K562 (cell line): Measurements from ENCODE around the gene POGZ. TPM values are rescaled to one million over a fixed set of nuclear protein-coding genes. Genes with fewer than 3 reads are reported as not detected.

Source experiments
- ATF7 ChIP-seq: fragments of 450-650 bp; IDR thresholded peaks from 2 replicates; pipeline ENCODE4 v1.7.1; 2014; ENCODE audit warnings: mild to moderate bottlenecking, moderate library complexity
- CBX1 ChIP-seq: sonication (generic); IDR thresholded peaks from 2 replicates; pipeline ENCODE4 v1.6.1; 2016; ENCODE audit warnings: antibody characterized with exemption, low read depth, mild to moderate bottlenecking
- CTBP1 ChIP-seq: fragments of 450-650 bp; IDR thresholded peaks from 2 replicates; pipeline ENCODE4 v1.6.1; 2016; ENCODE audit warnings: borderline replicate concordance
- EGR1 ChIP-seq: fragments of 450-650 bp; conservative IDR thresholded peaks from 2 replicates; pipeline ENCODE4 v1.6.1; 2017; ENCODE audit warnings: mild to moderate bottlenecking
- ELF1 ChIP-seq: fragments of 200-800 bp; sonication (Bioruptor generic); IDR thresholded peaks from 2 replicates; pipeline ENCODE4 v1.6.1; 2016; ENCODE audit warnings: missing genetic modification characterization, missing compliant biosample characterization
- FOXJ2 ChIP-seq: fragments of 200-800 bp; sonication (Bioruptor generic); IDR thresholded peaks from 2 replicates; pipeline ENCODE4 v1.6.1; 2016; ENCODE audit warnings: missing genetic modification characterization, missing compliant biosample characterization
- HDAC3 ChIP-seq: fragments of 450-650 bp; IDR thresholded peaks from 2 replicates; pipeline ENCODE4 v1.6.1; 2018; ENCODE audit warnings: borderline replicate concordance, mild to moderate bottlenecking, moderate library complexity; ENCODE audit not compliant: partially characterized antibody
- HIVEP1 ChIP-seq: fragments of 250-450 bp; sonication (Bioruptor Pico); IDR thresholded peaks from 2 replicates; pipeline ENCODE4 v1.4.0; 2020; ENCODE audit warnings: mild to moderate bottlenecking
- HMG20A ChIP-seq: fragments of 450-650 bp; formaldehyde crosslinking; conservative IDR thresholded peaks from 2 replicates; pipeline ENCODE4 v1.4.0; 2020; ENCODE audit warnings: mild to moderate bottlenecking, mixed read lengths
- L3MBTL2 ChIP-seq: fragments of 450-650 bp; IDR thresholded peaks from 2 replicates; pipeline ENCODE4 v1.6.1; 2016; ENCODE audit warnings: mild to moderate bottlenecking, moderate library complexity
- NFYB ChIP-seq: IDR thresholded peaks from 2 replicates; pipeline ENCODE4 v1.6.1; 2011; ENCODE audit warnings: mild to moderate bottlenecking, moderate library complexity; ENCODE audit not compliant: insufficient read length; ENCODE audit errors: extremely low read depth
- NUFIP1 ChIP-seq: fragments of 450-650 bp; IDR thresholded peaks from 2 replicates; pipeline ENCODE4 v1.6.1; 2018; ENCODE audit not compliant: partially characterized antibody
- OTX1 ChIP-seq: fragments of 450-650 bp; formaldehyde crosslinking; IDR thresholded peaks from 2 replicates; pipeline ENCODE4 v1.4.0; 2022; ENCODE audit warnings: mild to moderate bottlenecking
- PTRF ChIP-seq: fragments of 450-650 bp; IDR thresholded peaks from 2 replicates; pipeline ENCODE4 v1.6.1; 2016; ENCODE audit warnings: mild to moderate bottlenecking, missing genetic modification characterization, missing compliant biosample characterization
- PYGO2 ChIP-seq: fragments of 450-650 bp; IDR thresholded peaks from 2 replicates; pipeline ENCODE4 v1.6.1; 2016; ENCODE audit warnings: mild to moderate bottlenecking, missing genetic modification characterization, moderate library complexity, missing compliant biosample characterization
- SMARCA4 ChIP-seq: fragments of 450-650 bp; IDR thresholded peaks from 2 replicates; pipeline ENCODE4 v1.6.1; 2016
- SRF ChIP-seq, 2 experiments: fragments of 250-450, 450-650 bp in 1 of 2; sonication (Bioruptor Pico) in 1 of 2; sonication (generic) in 1 of 2; formaldehyde crosslinking; IDR thresholded peaks; 2 replicates each; pipeline versions ENCODE4 v1.5.0 to v1.5.1; 2020 to 2022; ENCODE audit warnings: mild to moderate bottlenecking in 1 of 2, missing genetic modification reagents in 1 of 2
- SRSF9 ChIP-seq: fragments of 200-400 bp; formaldehyde crosslinking; IDR thresholded peaks from 2 replicates; pipeline ENCODE4 v1.6.1; 2017; ENCODE audit warnings: low read depth, low read length, borderline replicate concordance
- ZFX ChIP-seq: sonication (generic); formaldehyde crosslinking; IDR thresholded peaks from 2 replicates; pipeline ENCODE4 v1.8.0; 2022; ENCODE audit warnings: mild to moderate bottlenecking, missing genetic modification reagents, moderate library complexity
- ZNF224 ChIP-seq: sonication (generic); formaldehyde crosslinking; IDR thresholded peaks from 2 replicates; pipeline ENCODE4 v1.8.0; 2022; ENCODE audit warnings: mild to moderate bottlenecking, missing genetic modification reagents
- ZNF384 ChIP-seq: IDR thresholded peaks from 2 replicates; pipeline ENCODE4 v1.6.1; 2012; ENCODE audit warnings: low read depth, low read length, improper control_type of control experiment
- ZNF408 ChIP-seq: fragments of 250-450 bp; sonication (Bioruptor Pico); IDR thresholded peaks from 2 replicates; pipeline ENCODE4 v1.4.0; 2020; ENCODE audit warnings: low read depth, mild to moderate bottlenecking, moderate library complexity
- polyA plus RNA-seq, 8 experiments: library from polyadenylated mRNA; depleted of rRNA in 4 of 8; stranded (reverse) in 5 of 8; unstranded in 3 of 8; fragments of >200 nt; fragmentation: Nextera tagmentation in 2 of 8; fragmentation: Illumina TruSeq in 1 of 8; extraction: Ambion mirVana in 2 of 8; extraction: Trizol in 1 of 8; gene quantifications; 2 replicates each; pipeline versions ENCODE4 v1.2.1 to v1.2.3, GENCODE V29; 2011 to 2014; ENCODE audit warnings: inconsistent platforms in 1 of 8, missing spikeins in 1 of 8
- total RNA-seq, 7 experiments: library from RNA; depleted of rRNA in 6 of 7; stranded (reverse); fragments of >200 nt in 6 of 7; fragmentation: Illumina TruSeq in 2 of 7; extraction: Trizol in 2 of 7; gene quantifications; 2 replicates each; pipeline versions ENCODE4 v1.2.1 to v1.2.3, GENCODE V29; 2011 to 2021; ENCODE audit warnings: low replicate concordance in 1 of 7
- TF ChIP-seq, protein P1 (sequence below): fragments of 250-450 bp; sonication (Bioruptor Pico); IDR thresholded peaks from 2 replicates; pipeline ENCODE4 v1.5.0; 2021
- TF ChIP-seq, protein P2 (sequence below): sonication (generic); formaldehyde crosslinking; IDR thresholded peaks from 2 replicates; pipeline ENCODE4 v1.8.0; 2022; ENCODE audit warnings: missing genetic modification reagents, mild to moderate bottlenecking, moderate library complexity, borderline replicate concordance
- TF ChIP-seq, protein P3 (sequence below): fragments of 250-450 bp; sonication (Bioruptor Pico); IDR thresholded peaks from 2 replicates; pipeline ENCODE4 v1.9.0; 2021; ENCODE audit warnings: mild to moderate bottlenecking
- TF ChIP-seq, protein P4 (sequence below): sonication (generic); IDR thresholded peaks from 2 replicates; pipeline ENCODE4 v1.6.1; 2016
- TF ChIP-seq, protein P5 (sequence below): fragments of 200-800 bp; sonication (Bioruptor generic); IDR thresholded peaks from 2 replicates; pipeline ENCODE4 v1.6.1; 2017; ENCODE audit warnings: missing genetic modification characterization, missing compliant biosample characterization

Gene POGZ
- total and polyA plus RNA-seq, 9 of the 15 experiments (the other 6 are each of a cell fraction or from before 2014, with no cell fraction given): 9.4 to 40.6 (median 21.6) TPM

DNA sequence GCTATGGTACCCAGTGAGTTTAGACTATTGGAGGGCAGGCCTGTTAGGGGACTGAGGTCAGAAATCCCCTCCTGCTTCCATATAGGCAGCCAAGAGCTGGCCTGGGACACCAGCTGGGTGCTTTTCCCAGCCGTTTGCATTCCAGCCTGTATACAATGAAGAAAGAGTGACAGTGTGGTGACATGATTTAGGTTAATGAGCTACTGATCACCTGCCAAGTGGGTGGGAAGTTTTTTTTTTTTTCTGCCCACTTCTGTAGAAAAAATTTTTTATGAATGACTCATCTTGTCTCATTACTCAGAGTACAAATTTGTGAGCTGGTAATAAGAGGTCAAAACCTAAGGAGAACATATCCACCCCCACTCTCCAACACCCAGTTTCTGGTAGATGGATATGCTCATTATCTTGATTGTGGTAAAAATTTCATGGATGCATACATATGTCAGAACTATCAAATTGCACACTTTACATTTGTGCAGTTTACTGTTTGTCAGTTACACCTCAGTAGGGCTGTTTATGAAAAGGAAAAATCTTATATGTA, 35.5 kb upstream of the POGZ start (continued):
- no peak for TF ChIP-seq SRF (CRISPR knock-in tag; IDR thresholded peaks at IDR 0.05)
- TF ChIP-seq NUFIP1: no peak
- TF ChIP-seq, protein P1, sequence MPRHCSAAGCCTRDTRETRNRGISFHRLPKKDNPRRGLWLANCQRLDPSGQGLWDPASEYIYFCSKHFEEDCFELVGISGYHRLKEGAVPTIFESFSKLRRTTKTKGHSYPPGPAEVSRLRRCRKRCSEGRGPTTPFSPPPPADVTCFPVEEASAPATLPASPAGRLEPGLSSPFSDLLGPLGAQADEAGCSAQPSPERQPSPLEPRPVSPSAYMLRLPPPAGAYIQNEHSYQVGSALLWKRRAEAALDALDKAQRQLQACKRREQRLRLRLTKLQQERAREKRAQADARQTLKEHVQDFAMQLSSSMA: no peak
- TF ChIP-seq CBX1: no peak
- no peak for TF ChIP-seq ELF1
- no peak for TF ChIP-seq HMG20A (CRISPR knock-in tag)
- TF ChIP-seq EGR1: peak; percentile 82
- TF ChIP-seq HIVEP1 (CRISPR knock-in tag): no peak
- no peak for TF ChIP-seq PYGO2 (tag)
- TF ChIP-seq, protein P2, sequence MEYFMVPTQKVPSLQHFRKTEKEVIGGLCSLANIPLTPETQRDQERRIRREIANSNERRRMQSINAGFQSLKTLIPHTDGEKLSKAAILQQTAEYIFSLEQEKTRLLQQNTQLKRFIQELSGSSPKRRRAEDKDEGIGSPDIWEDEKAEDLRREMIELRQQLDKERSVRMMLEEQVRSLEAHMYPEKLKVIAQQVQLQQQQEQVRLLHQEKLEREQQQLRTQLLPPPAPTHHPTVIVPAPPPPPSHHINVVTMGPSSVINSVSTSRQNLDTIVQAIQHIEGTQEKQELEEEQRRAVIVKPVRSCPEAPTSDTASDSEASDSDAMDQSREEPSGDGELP (CRISPR knock-in tag): peak; percentile 36; the same call in 1 of the 2 replicates
- peak; percentile 39; the same call in 1 of the 2 replicates for TF ChIP-seq CTBP1
- TF ChIP-seq, protein P3, sequence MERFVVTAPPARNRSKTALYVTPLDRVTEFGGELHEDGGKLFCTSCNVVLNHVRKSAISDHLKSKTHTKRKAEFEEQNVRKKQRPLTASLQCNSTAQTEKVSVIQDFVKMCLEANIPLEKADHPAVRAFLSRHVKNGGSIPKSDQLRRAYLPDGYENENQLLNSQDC: no peak
- TF ChIP-seq HDAC3: no peak
- TF ChIP-seq SRSF9: no peak
- TF ChIP-seq PTRF: no peak
- TF ChIP-seq SMARCA4: peak; percentile 62; the same call in 1 of the 2 replicates
- TF ChIP-seq ZNF408 (CRISPR knock-in tag): no peak
- TF ChIP-seq, protein P4, sequence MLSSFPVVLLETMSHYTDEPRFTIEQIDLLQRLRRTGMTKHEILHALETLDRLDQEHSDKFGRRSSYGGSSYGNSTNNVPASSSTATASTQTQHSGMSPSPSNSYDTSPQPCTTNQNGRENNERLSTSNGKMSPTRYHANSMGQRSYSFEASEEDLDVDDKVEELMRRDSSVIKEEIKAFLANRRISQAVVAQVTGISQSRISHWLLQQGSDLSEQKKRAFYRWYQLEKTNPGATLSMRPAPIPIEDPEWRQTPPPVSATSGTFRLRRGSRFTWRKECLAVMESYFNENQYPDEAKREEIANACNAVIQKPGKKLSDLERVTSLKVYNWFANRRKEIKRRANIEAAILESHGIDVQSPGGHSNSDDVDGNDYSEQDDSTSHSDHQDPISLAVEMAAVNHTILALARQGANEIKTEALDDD: no peak
- TF ChIP-seq ZFX: no peak
- no peak for TF ChIP-seq NFYB
- no peak for TF ChIP-seq L3MBTL2
- TF ChIP-seq, protein P5, sequence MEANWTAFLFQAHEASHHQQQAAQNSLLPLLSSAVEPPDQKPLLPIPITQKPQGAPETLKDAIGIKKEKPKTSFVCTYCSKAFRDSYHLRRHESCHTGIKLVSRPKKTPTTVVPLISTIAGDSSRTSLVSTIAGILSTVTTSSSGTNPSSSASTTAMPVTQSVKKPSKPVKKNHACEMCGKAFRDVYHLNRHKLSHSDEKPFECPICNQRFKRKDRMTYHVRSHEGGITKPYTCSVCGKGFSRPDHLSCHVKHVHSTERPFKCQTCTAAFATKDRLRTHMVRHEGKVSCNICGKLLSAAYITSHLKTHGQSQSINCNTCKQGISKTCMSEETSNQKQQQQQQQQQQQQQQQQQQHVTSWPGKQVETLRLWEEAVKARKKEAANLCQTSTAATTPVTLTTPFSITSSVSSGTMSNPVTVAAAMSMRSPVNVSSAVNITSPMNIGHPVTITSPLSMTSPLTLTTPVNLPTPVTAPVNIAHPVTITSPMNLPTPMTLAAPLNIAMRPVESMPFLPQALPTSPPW (CRISPR knock-in tag): peak; percentile 56
- no peak for TF ChIP-seq ZNF224 (CRISPR knock-in tag)
- TF ChIP-seq OTX1 (CRISPR knock-in tag): 0 out of 2 replicates have a peak, but pooled peaks have one; percentile 23
- peak; percentile 67 for TF ChIP-seq FOXJ2 (tag)
- peak; percentile 98 for TF ChIP-seq ZNF384
- peak; percentile 33; the same call in 1 of the 2 replicates for TF ChIP-seq ATF7
